Natural killer cell (primary cell): Measurements from ENCODE around the gene DOCK7. TPM values are rescaled to one million over a fixed set of nuclear protein-coding genes. Genes with fewer than 3 reads are reported as not detected.

ENCODE experiments used
- ATAC-seq, 3 donors: fragments of 150-1000 bp in 2 of 3; fragments of 200-7000 bp in 1 of 3; cut with Tn5 transposase; 1 replicate in 1 of 3; 2 replicates in 2 of 3; pipeline ENCODE4 v1.10.0; 2021; ENCODE audit warnings: mild to moderate bottlenecking in 2 of 3, moderate library complexity in 2 of 3
- DNase-seq, 2 donors: peaks; one replicate each; pipeline versions ENCODE4 v3.0.0 to v3.0.0-alpha.2; 2013 to 2021; ENCODE audit warnings: mixed read lengths in 1 of 2
- H3K27ac ChIP-seq: one replicate; pipeline ENCODE4 v1.5.1; 2013; ENCODE audit warnings: mild to moderate bottlenecking, low read length
- H3K27me3 ChIP-seq: one replicate; pipeline ENCODE4 v1.6.1; 2013; ENCODE audit warnings: low read length; ENCODE audit not compliant: control insufficient read depth, insufficient read depth
- H3K36me3 ChIP-seq: one replicate; pipeline ENCODE4 v1.6.1; 2013; ENCODE audit warnings: low read length; ENCODE audit not compliant: control insufficient read depth, insufficient read depth
- H3K4me1 ChIP-seq: one replicate; pipeline ENCODE4 v1.6.1; 2013; ENCODE audit warnings: low read length; ENCODE audit not compliant: control insufficient read depth, insufficient read depth
- H3K4me3 ChIP-seq: one replicate; pipeline ENCODE4 v1.5.1; 2013; ENCODE audit warnings: low read length
- H3K9me3 ChIP-seq: one replicate; pipeline ENCODE4 v1.6.1; 2013; ENCODE audit warnings: low read length; ENCODE audit not compliant: control insufficient read depth, insufficient read depth
- H3K27ac Mint-ChIP-seq, 2 donors: one replicate each; pipeline ENCODE4 v1.8.0; 2022; ENCODE audit warnings: mild to moderate bottlenecking in 2 of 2, mixed read lengths in 2 of 2, moderate library complexity in 1 of 2
- H3K27me3 Mint-ChIP-seq, 2 donors: one replicate each; pipeline ENCODE4 v1.8.0; 2022; ENCODE audit warnings: low read depth in 2 of 2, mixed read lengths in 2 of 2
- H3K36me3 Mint-ChIP-seq: one replicate; pipeline ENCODE4 v1.8.0; 2022; ENCODE audit warnings: mixed read lengths
- H3K4me1 Mint-ChIP-seq, 2 donors: one replicate each; pipeline ENCODE4 v1.8.0; 2022; ENCODE audit warnings: mixed read lengths in 2 of 2
- H3K4me3 Mint-ChIP-seq: one replicate; pipeline ENCODE4 v1.8.0; 2022; ENCODE audit warnings: mild to moderate bottlenecking, moderate library complexity, mixed read lengths
- H3K9me3 Mint-ChIP-seq, 2 donors: one replicate each; pipeline ENCODE4 v1.8.0; 2022; ENCODE audit warnings: mixed read lengths in 2 of 2
- CTCF ChIP-seq: fragments of 200-600 bp; IDR thresholded peaks from one replicate; pipeline ENCODE4 v1.8.0; 2022; ENCODE audit warnings: antibody characterized with exemption
- WGBS: methylation state at CpG from one replicate; pipeline ENCODE4 v1.1.7; 2013; ENCODE audit warnings: missing lambda C conversion rate; ENCODE audit not compliant: insufficient coverage; 5-methylcytosine and 5-hydroxymethylcytosine counted together
- intact Hi-C: fragments of 100-400 bp; cut with micrococcal nuclease; formaldehyde crosslinking; loops from one replicate; pipeline ENCODE4 v1.14.2; 2022
- total RNA-seq, 4 donors: library from RNA; stranded (reverse); fragments of 120-200 nt in 1 of 4; gene quantifications; one replicate each; pipeline versions ENCODE4 v1.2.3 to v1.2.4, GENCODE V29; 2013 to 2022

Gene DOCK7
- total RNA-seq, 3 donors from 2014 or later (not counting 1 experiment from before 2014, with no cell fraction given): 4.3 to 13.1 (median 6.0) TPM

GRCh38 chr1:62448221-62448933, 239.8 kb downstream of the DOCK7 start:
- WGBS: 74% methylated on average over 3 of the region's 3 CpGs
- ATAC-seq: no peak
- TF ChIP-seq CTCF: no peak
- no peaks in the 10 kb centered on the region for H3K9me3 ChIP-seq
- Mint-ChIP-seq H3K27me3 (no peaks in the 10 kb centered on the region), H3K4me1 (peaks cover 16 to 22% of the 10 kb centered on the region in 2 donors), H3K36me3 (peaks cover 7% of the 10 kb centered on the region), H3K27ac (no peak overlapping the region), H3K4me3 (no peak overlapping the region), H3K9me3 (no peaks in the 10 kb centered on the region)
- no peak overlapping the region for H3K4me3 ChIP-seq
- H3K27ac ChIP-seq: no peak overlapping the region
- peaks cover 10% of the 10 kb centered on the region for H3K4me1 ChIP-seq
- peaks cover 60% of the 10 kb centered on the region for H3K36me3 ChIP-seq
- intact Hi-C loops: no loop called here
- DNase-seq: no peak
- H3K27me3 ChIP-seq: no peaks in the 10 kb centered on the region

DNA sequence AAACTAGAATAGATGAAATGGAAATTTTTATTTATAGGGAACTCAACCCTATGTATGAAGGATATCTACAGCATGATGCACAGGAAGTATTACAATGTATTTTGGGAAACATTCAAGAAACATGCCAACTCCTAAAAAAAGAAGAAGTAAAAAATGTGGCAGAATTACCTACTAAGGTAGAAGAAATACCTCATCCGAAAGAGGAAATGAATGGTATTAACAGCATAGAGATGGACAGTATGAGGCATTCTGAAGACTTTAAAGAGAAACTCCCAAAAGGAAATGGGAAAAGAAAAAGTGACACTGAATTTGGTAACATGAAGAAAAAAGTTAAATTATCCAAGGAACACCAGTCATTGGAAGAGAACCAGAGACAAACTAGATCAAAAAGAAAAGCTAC, 243.5 kb downstream of the DOCK7 start:
- H3K4me1 Mint-ChIP-seq: peaks cover 19 to 29% of the 10 kb centered on the region in 2 donors
- no peaks in the 10 kb centered on the region for H3K9me3 Mint-ChIP-seq
- DNase-seq: no peak
- H3K27ac Mint-ChIP-seq: peak overlapping the region in 1 of 2 donors; percentile 2
- no CpG with 5 or more reads among the region's 1 CpG for WGBS
- no peaks in the 10 kb centered on the region for H3K27me3 Mint-ChIP-seq
- ATAC-seq: no peak
- H3K4me3 ChIP-seq: no peak overlapping the region
- H3K36me3 Mint-ChIP-seq: peaks cover 16% of the 10 kb centered on the region
- no peaks in the 10 kb centered on the region for H3K9me3 ChIP-seq
- peaks cover 9% of the 10 kb centered on the region for H3K4me1 ChIP-seq
- peaks cover 66% of the 10 kb centered on the region for H3K36me3 ChIP-seq
- H3K4me3 Mint-ChIP-seq: no peak overlapping the region
- intact Hi-C loops: no loop called here
- no peaks in the 10 kb centered on the region for H3K27me3 ChIP-seq
- TF ChIP-seq CTCF: no peak
- H3K27ac ChIP-seq: no peak overlapping the region

DNA sequence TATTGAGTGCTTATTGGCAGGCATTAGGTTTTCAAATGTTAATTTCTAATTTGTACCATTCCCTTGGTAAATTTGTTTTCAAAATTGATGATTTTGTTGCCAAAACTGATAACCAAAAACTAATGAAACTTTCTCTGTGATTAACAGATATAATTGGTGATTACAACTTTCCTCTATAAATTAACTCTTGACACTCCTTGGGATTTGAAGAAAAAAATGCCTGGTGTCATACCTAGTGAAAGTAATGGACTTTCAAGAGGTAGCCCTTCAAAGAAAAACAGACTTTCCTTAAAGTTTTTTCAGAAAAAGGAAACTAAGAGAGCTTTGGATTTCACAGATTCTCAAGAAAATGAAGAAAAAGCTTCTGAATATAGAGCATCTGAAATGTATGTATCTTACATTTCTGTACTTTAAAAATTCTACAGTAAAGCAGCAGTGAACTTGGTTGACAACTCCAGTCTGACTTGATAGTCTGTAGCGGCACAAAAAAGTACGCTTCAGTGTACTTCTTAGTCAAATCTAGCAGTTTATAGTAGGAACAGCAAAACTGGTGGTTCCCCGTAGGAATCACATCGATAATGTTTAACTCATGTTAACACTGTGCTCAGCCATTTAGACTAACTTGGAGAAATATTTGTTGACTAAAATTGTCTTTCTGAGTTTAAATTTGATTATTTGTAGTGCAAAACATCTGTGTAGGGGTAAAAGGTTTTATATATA, 248.4 kb downstream of the DOCK7 start:
- H3K4me3 Mint-ChIP-seq: peak overlapping the region; percentile 90
- intact Hi-C loops: loop anchor here (5.0 kb wide), 2 partner anchors 927 to 1363 kb away; partner anchors contain the start of gene ALG6
- no peaks in the 10 kb centered on the region for H3K9me3 ChIP-seq
- no peak overlapping the region for H3K4me3 ChIP-seq
- DNase-seq (peak in 1 of 2 donors; percentile 35), ATAC-seq (no peak)
- peaks cover 3 to 4% of the 10 kb centered on the region in 2 donors for H3K9me3 Mint-ChIP-seq
- H3K4me1 ChIP-seq: peaks cover 14% of the 10 kb centered on the region
- peaks cover 14% of the 10 kb centered on the region for H3K36me3 Mint-ChIP-seq
- H3K36me3 ChIP-seq: peaks cover 31% of the 10 kb centered on the region
- H3K27me3 ChIP-seq: no peaks in the 10 kb centered on the region
- no peak overlapping the region for H3K27ac ChIP-seq
- peaks cover 44 to 53% of the 10 kb centered on the region in 2 donors for H3K4me1 Mint-ChIP-seq
- peak overlapping the region in 1 of 2 donors; percentile 9 for H3K27ac Mint-ChIP-seq
- no peaks in the 10 kb centered on the region for H3K27me3 Mint-ChIP-seq
- no peak for TF ChIP-seq CTCF
- 68% methylated on average over 4 of the region's 4 CpGs for WGBS
